T-helper 2 cell treated with Interferon-gamma antibody and Interleukin-4, amounts not matched to agents 5 μg/mL and 100 μg/mL, for 36 hours (primary cell): ENCODE measurements around the gene OPRL1.
"Not testable (repeated sequence)": the region's sequence is repeated elsewhere in the genome, so short reads cannot be mapped to it uniquely, and the experiment has no call there.

ENCODE experiments used
- DNase-seq: peaks from one replicate; pipeline ENCODE4 v3.0.0; 2021; ENCODE audit warnings: low spot score
- H3K27ac Mint-ChIP-seq: one replicate; pipeline ENCODE4 v1.8.0; 2021; ENCODE audit warnings: mild to moderate bottlenecking, mixed read lengths
- H3K27me3 Mint-ChIP-seq: one replicate; pipeline ENCODE4 v1.8.0; 2021; ENCODE audit warnings: low read depth, mixed read lengths
- H3K36me3 Mint-ChIP-seq: one replicate; pipeline ENCODE4 v1.8.0; 2021; ENCODE audit warnings: low read depth, mixed read lengths
- H3K4me1 Mint-ChIP-seq: one replicate; pipeline ENCODE4 v1.8.0; 2021; ENCODE audit warnings: low read depth, mixed read lengths
- H3K4me3 Mint-ChIP-seq: one replicate; pipeline ENCODE4 v1.8.0; 2022; ENCODE audit warnings: mild to moderate bottlenecking, moderate library complexity, mixed read lengths
- H3K9me3 Mint-ChIP-seq: one replicate; pipeline ENCODE4 v1.8.0; 2021; ENCODE audit warnings: mixed read lengths

OPRL1 gene

DNA sequence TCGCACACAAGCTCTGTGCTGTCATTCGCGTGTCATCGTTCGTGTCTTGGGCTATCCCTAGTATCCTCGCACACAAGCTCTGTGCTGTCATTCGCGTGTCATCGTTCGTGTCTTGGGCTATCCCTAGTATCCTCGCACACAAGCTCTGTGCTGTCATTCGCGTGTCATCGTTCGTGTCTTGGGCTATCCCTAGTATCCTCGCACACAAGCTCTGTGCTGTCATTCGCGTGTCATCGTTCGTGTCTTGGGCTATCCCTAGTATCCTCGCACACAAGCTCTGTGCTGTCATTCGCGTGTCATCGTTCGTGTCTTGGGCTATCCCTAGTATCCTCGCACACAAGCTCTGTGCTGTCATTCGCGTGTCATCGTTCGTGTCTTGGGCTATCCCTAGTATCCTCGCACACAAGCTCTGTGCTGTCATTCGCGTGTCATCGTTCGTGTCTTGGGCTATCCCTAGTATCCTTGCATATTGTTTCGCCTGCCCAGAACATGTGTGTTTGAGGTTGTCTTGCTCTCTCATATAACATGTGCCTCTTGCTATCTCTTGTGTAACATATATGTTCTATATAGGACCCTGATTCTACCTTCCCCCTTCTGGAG lies 7.4 kb downstream of the OPRL1 start:
- H3K36me3 Mint-ChIP-seq, H3K27ac Mint-ChIP-seq, DNase-seq, H3K4me3 Mint-ChIP-seq, H3K9me3 Mint-ChIP-seq: not testable (repeated sequence)
- Mint-ChIP-seq H3K27me3 (peaks cover 38% of the 10 kb centered on the region), H3K4me1 (peaks cover 12% of the 10 kb centered on the region)

DNA sequence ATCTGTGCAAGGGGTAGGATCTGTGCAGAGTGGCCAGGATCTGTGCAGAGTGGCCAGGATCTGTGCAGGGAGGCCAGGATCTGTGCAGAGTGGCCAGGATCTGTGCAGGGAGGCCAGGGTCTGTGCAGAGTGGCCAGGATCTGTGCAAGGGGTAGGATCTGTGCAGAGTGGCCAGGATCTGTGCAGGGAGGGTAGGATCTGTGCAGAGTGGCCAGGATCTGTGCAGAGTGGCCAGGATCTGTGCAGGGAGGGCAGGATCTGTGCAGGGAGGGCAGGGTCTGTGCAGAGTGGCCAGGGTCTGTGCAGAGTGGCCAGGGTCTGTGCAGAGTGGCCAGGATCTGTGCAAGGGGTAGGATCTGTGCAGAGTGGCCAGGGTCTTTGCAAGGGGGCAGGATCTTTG lies 8.7 kb downstream of the OPRL1 start:
- not testable (repeated sequence) for DNase-seq, H3K4me1 Mint-ChIP-seq, H3K9me3 Mint-ChIP-seq, H3K36me3 Mint-ChIP-seq, H3K4me3 Mint-ChIP-seq, H3K27ac Mint-ChIP-seq
- H3K27me3 Mint-ChIP-seq, result peaks cover 29% of the 10 kb centered on the region

DNA sequence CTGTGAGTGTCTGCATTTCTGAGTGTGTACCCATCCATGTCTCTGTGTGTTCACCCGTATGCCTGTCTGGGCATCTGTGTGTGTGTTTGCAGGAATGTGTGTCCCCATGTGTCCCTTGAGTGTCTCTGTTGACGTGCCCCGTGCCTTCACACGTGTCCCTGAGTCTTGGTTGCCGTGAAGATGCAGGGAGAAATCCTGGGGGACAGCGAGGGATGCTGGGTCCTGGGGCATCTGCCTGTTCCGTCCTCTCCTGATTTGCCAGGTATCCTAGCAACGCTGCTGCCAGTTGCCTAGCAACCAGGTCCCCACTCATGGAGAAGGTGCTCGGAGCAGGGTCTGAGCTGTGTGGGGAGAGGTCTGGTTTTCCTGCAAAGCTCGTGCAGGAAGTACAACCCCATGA lies 10.3 kb downstream of the OPRL1 start:
- Mint-ChIP-seq H3K4me3 (no peak overlapping the region), H3K27ac (no peak overlapping the region), H3K4me1 (no peaks in the 10 kb centered on the region), H3K36me3 (no peaks in the 10 kb centered on the region), H3K27me3 (peaks cover 20% of the 10 kb centered on the region), H3K9me3 (no peaks in the 10 kb centered on the region)
- no peak for DNase-seq

GRCh38 chr20:64091340-64091739 lies 11.5 kb downstream of the OPRL1 start:
- Mint-ChIP-seq H3K27me3 (peaks cover 9% of the 10 kb centered on the region), H3K4me3 (no peak overlapping the region), H3K4me1 (no peaks in the 10 kb centered on the region), H3K27ac (no peak overlapping the region), H3K9me3 (no peaks in the 10 kb centered on the region), H3K36me3 (no peaks in the 10 kb centered on the region)
- no peak for DNase-seq

DNA sequence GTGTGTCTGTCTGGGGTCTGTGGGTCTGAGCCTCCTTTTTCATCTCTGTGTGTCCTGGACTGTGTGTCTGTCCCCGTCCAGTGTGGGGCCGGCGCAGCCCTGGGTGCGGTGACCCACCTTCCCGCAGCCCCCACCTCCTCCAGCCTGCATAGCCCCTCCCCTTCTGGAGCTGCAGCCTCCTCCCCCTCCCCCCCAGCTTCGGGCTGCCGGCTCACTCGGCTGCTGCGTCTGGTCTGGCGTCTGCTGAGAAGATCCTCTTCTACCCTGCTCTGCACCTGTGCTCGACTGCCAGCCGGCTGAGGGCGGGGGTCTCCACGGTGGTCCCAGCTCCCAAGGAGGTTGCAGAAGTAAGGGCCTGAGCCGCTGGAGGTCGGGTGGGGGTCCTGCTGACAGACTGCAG lies 11.9 kb downstream of the OPRL1 start:
- Mint-ChIP-seq H3K27me3 (peaks cover 6% of the 10 kb centered on the region), H3K4me1 (no peaks in the 10 kb centered on the region), H3K4me3 (no peak overlapping the region), H3K27ac (no peak overlapping the region), H3K36me3 (no peaks in the 10 kb centered on the region), H3K9me3 (peaks cover 2% of the 10 kb centered on the region)
- no peak for DNase-seq

DNA sequence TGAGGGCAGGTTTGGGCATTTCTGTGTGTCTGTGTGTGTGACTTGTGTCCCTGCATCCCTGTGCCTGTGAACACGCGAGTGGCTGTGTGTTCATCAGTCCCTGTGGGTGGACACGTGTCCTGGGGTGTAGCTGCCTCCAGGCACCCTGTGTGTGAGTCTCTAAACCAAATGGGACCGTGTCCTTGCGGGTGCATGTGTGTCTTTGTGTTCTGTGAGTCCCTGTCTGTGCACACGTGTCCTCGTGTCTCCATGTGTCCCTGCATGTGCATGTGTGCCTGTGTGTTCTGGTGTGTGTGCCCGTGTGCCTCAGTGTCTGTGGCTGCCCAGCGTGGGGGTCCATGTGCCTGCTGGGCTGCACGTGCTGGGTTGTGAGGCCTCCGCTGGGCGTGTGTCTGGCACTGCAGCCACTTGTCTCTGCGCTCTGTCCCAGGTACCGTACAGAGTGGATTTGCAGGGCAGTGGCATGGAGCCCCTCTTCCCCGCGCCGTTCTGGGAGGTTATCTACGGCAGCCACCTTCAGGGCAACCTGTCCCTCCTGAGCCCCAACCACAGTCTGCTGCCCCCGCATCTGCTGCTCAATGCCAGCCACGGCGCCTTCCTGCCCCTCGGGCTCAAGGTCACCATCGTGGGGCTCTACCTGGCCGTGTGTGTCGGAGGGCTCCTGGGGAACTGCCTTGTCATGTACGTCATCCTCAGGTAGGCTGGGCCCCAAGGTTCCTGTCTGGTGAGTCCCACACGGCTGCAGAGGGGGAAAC lies 12.6 kb downstream of the OPRL1 start:
- H3K4me1 Mint-ChIP-seq, result no peaks in the 10 kb centered on the region
- peaks cover 5% of the 10 kb centered on the region for H3K27me3 Mint-ChIP-seq
- no peak overlapping the region for H3K4me3 Mint-ChIP-seq
- no peak for DNase-seq
- H3K36me3 Mint-ChIP-seq, result no peaks in the 10 kb centered on the region
- H3K9me3 Mint-ChIP-seq, result peaks cover 5% of the 10 kb centered on the region
- H3K27ac Mint-ChIP-seq, result no peak overlapping the region

GRCh38 chr20:64093013-64093503 lies 13.2 kb downstream of the OPRL1 start:
- no peak overlapping the region for H3K27ac Mint-ChIP-seq

DNA sequence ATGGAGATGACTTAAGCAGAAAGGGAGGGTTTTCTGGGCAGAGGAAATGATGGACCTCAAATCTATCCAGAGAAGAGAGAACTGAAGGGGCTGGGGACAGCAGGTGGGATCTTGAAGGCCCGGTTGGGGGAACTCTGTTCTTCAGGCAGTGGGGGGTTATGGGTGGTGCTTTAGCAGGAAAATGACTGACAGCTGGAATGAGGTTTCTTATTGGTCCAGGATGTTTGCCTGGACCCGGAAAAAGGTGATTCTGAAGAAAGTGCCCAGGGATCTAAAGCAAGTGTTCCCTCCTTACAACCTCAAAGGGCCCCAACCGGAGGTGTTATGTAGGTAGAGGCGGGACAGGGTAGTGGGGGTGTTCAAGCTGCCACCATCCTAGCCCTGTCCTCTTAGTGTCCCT lies 15.6 kb downstream of the OPRL1 start:
- DNase-seq, result no peak
- Mint-ChIP-seq H3K4me3 (no peak overlapping the region), H3K9me3 (peaks cover 5% of the 10 kb centered on the region), H3K36me3 (no peaks in the 10 kb centered on the region), H3K27me3 (no peaks in the 10 kb centered on the region), H3K27ac (no peak overlapping the region), H3K4me1 (no peaks in the 10 kb centered on the region)

More at GRCh38 chr20:64093013-64093503, 13.2 kb downstream of the OPRL1 start:
- no peaks in the 10 kb centered on the region for H3K36me3 Mint-ChIP-seq
- H3K4me3 Mint-ChIP-seq, result no peak overlapping the region
- peaks cover 5% of the 10 kb centered on the region for H3K27me3 Mint-ChIP-seq
- DNase-seq, result no peak
- no peaks in the 10 kb centered on the region for H3K4me1 Mint-ChIP-seq
- H3K9me3 Mint-ChIP-seq, result peaks cover 5% of the 10 kb centered on the region

GRCh38 chr20:64095927-64096326 lies 16.0 kb downstream of the OPRL1 start:
- peaks cover 5% of the 10 kb centered on the region for H3K9me3 Mint-ChIP-seq
- no peak for DNase-seq
- H3K4me1 Mint-ChIP-seq, result no peaks in the 10 kb centered on the region
- H3K4me3 Mint-ChIP-seq, result no peak overlapping the region
- H3K27ac Mint-ChIP-seq, result no peak overlapping the region
- peaks cover 4% of the 10 kb centered on the region for H3K27me3 Mint-ChIP-seq
- no peaks in the 10 kb centered on the region for H3K36me3 Mint-ChIP-seq

DNA sequence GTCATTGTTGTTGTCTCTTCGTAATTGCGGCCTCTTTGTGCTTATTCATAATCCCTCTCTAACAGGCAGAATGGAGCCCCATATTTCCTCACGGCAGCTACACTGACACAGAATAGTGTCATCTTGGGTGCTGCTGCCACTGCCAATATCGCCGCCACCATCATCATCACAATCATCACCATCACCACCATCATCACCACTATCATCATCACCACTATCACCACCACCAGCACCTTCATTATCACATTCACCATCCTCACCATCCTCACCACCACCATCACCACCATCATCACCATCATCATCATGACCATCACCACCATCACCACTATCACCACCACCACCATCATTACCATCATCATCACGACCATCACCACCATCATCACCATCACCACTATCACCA lies 16.7 kb downstream of the OPRL1 start:
- no peak overlapping the region for H3K4me3 Mint-ChIP-seq
- no peaks in the 10 kb centered on the region for H3K4me1 Mint-ChIP-seq
- no peak for DNase-seq
- no peaks in the 10 kb centered on the region for H3K36me3 Mint-ChIP-seq
- peaks cover 5% of the 10 kb centered on the region for H3K9me3 Mint-ChIP-seq
- H3K27ac Mint-ChIP-seq, result no peak overlapping the region
- H3K27me3 Mint-ChIP-seq, result peaks cover 10% of the 10 kb centered on the region

DNA sequence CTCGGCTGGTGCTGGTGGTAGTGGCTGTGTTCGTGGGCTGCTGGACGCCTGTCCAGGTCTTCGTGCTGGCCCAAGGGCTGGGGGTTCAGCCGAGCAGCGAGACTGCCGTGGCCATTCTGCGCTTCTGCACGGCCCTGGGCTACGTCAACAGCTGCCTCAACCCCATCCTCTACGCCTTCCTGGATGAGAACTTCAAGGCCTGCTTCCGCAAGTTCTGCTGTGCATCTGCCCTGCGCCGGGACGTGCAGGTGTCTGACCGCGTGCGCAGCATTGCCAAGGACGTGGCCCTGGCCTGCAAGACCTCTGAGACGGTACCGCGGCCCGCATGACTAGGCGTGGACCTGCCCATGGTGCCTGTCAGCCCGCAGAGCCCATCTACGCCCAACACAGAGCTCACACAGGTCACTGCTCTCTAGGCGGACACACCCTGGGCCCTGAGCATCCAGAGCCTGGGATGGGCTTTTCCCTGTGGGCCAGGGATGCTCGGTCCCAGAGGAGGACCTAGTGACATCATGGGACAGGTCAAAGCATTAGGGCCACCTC lies 18.7 kb downstream of the OPRL1 start:
- Mint-ChIP-seq H3K4me1 (no peaks in the 10 kb centered on the region), H3K9me3 (peaks cover 5% of the 10 kb centered on the region), H3K4me3 (no peak overlapping the region), H3K27ac (no peak overlapping the region), H3K27me3 (peaks cover 20% of the 10 kb centered on the region), H3K36me3 (no peaks in the 10 kb centered on the region)
- DNase-seq, result no peak

GRCh38 chr20:64099086-64099786 lies 19.4 kb downstream of the OPRL1 start:
- no peak for DNase-seq
- Mint-ChIP-seq H3K4me1 (no peaks in the 10 kb centered on the region), H3K4me3 (no peak overlapping the region), H3K27me3 (peaks cover 23% of the 10 kb centered on the region), H3K27ac (no peak overlapping the region), H3K36me3 (no peaks in the 10 kb centered on the region), H3K9me3 (peaks cover 5% of the 10 kb centered on the region)

GRCh38 chr20:64099880-64100565 lies 20.1 kb downstream of the OPRL1 start:
- H3K4me3 Mint-ChIP-seq, result no peak overlapping the region
- peaks cover 23% of the 10 kb centered on the region for H3K27me3 Mint-ChIP-seq
- no peak overlapping the region for H3K27ac Mint-ChIP-seq
- no peak for DNase-seq
- H3K36me3 Mint-ChIP-seq, result no peaks in the 10 kb centered on the region
- no peaks in the 10 kb centered on the region for H3K4me1 Mint-ChIP-seq
- peaks cover 5% of the 10 kb centered on the region for H3K9me3 Mint-ChIP-seq

- no peaks in the 10 kb centered on the region for H3K4me1 Mint-ChIP-seq
- H3K27ac Mint-ChIP-seq, result no peak overlapping the region
- no peak overlapping the region for H3K4me3 Mint-ChIP-seq
- H3K27me3 Mint-ChIP-seq, result peaks cover 23% of the 10 kb centered on the region
- peaks cover 5% of the 10 kb centered on the region for H3K9me3 Mint-ChIP-seq
- no peaks in the 10 kb centered on the region for H3K36me3 Mint-ChIP-seq
- DNase-seq, result no peak
These were observed 20.6 kb downstream of the OPRL1 start for GRCh38 chr20:64100566-64100888.
